Measurements from ENCODE around the gene ZNF727. TPM values are rescaled to one million over a fixed set of nuclear protein-coding genes. Genes with fewer than 3 reads are reported as not detected.
"Not testable (repeated sequence)": the region's sequence is repeated elsewhere in the genome, so short reads cannot be mapped to it uniquely, and the experiment has no call there.

The ZNF727 gene
- not detected for total RNA-seq (ENCODE audit: unreplicated experiment)
- long read RNA-seq: 0 reads

GRCh38 chr7:64045301-64046040, at the start of gene ZNF727:
TSS of gene ZNF727 (plus strand) at chr7:64045434. CDS start at chr7:64045622, 188 bp downstream.
- Mint-ChIP-seq H3K27me3 (ENCODE audit: unreplicated experiment) (peaks cover 2% of the 10 kb centered on the region), H3K27ac (ENCODE audit: unreplicated experiment) (no peak within 1 kb of the TSS), H3K4me3 (ENCODE audit: unreplicated experiment) (no peak within 1 kb of the TSS), H3K9me3 (ENCODE audit: unreplicated experiment) (peaks cover 26% of the 10 kb centered on the region), H3K4me1 (ENCODE audit: low read depth, unreplicated experiment) (no peaks in the 10 kb centered on the region), H3K36me3 (ENCODE audit: unreplicated experiment) (peaks cover 13% of the 10 kb centered on the region)
- no peak for DNase-seq
- no peak for TF ChIP-seq CTCF (IDR thresholded peaks at IDR 0.05; ENCODE audit: partially characterized antibody, unreplicated experiment)

- peaks cover 4% of the 10 kb centered on the region for H3K36me3 Mint-ChIP-seq (ENCODE audit: unreplicated experiment)
- TF ChIP-seq CTCF (IDR thresholded peaks at IDR 0.05; ENCODE audit: partially characterized antibody, unreplicated experiment): no peak
- H3K4me1 Mint-ChIP-seq (ENCODE audit: low read depth, unreplicated experiment): no peaks in the 10 kb centered on the region
- no peak within 1 kb of the TSS for H3K27ac Mint-ChIP-seq (ENCODE audit: unreplicated experiment)
- no peak for DNase-seq
- H3K4me3 Mint-ChIP-seq (ENCODE audit: unreplicated experiment): no peak within 1 kb of the TSS
- peaks cover 8% of the 10 kb centered on the region for H3K9me3 Mint-ChIP-seq (ENCODE audit: unreplicated experiment)
- H3K27me3 Mint-ChIP-seq (ENCODE audit: unreplicated experiment): peaks cover 2% of the 10 kb centered on the region
Measured at GRCh38 chr7:63998549-63998948, 46.7 kb upstream of the ZNF727 start, which contains the start of gene ZNF722. TSS of gene ZNF722 (plus strand) at chr7:63998849. CDS start at chr7:63998962, 113 bp downstream.

GRCh38 chr7:64015496-64015895, 29.7 kb upstream of the ZNF727 start:
- not testable (repeated sequence) for H3K9me3 Mint-ChIP-seq (ENCODE audit: unreplicated experiment); H3K27ac Mint-ChIP-seq (ENCODE audit: unreplicated experiment); H3K4me1 Mint-ChIP-seq (ENCODE audit: low read depth, unreplicated experiment); H3K36me3 Mint-ChIP-seq (ENCODE audit: unreplicated experiment); H3K4me3 Mint-ChIP-seq (ENCODE audit: unreplicated experiment); H3K27me3 Mint-ChIP-seq (ENCODE audit: unreplicated experiment); DNase-seq

GRCh38 chr7:64035388-64035787, 9.8 kb upstream of the ZNF727 start:
- DNase-seq: no peak
- H3K9me3 Mint-ChIP-seq (ENCODE audit: unreplicated experiment): peaks cover 14% of the 10 kb centered on the region

GRCh38 chr7:64037095-64037494, 8.1 kb upstream of the ZNF727 start:
- Mint-ChIP-seq H3K4me1 (ENCODE audit: low read depth, unreplicated experiment) (no peaks in the 10 kb centered on the region), H3K27ac (ENCODE audit: unreplicated experiment) (no peak overlapping the region), H3K36me3 (ENCODE audit: unreplicated experiment) (peaks cover 8% of the 10 kb centered on the region), H3K4me3 (ENCODE audit: unreplicated experiment) (no peak overlapping the region), H3K27me3 (ENCODE audit: unreplicated experiment) (peaks cover 5% of the 10 kb centered on the region), H3K9me3 (ENCODE audit: unreplicated experiment) (peaks cover 15% of the 10 kb centered on the region)
- TF ChIP-seq CTCF (IDR thresholded peaks at IDR 0.05; ENCODE audit: partially characterized antibody, unreplicated experiment): no peak
- no peak for DNase-seq

More at GRCh38 chr7:64035388-64035787, 9.8 kb upstream of the ZNF727 start:
- H3K4me1 Mint-ChIP-seq (ENCODE audit: low read depth, unreplicated experiment): no peaks in the 10 kb centered on the region
- peaks cover 5% of the 10 kb centered on the region for H3K27me3 Mint-ChIP-seq (ENCODE audit: unreplicated experiment)
- no peak overlapping the region for H3K27ac Mint-ChIP-seq (ENCODE audit: unreplicated experiment)
- no peak for TF ChIP-seq CTCF (IDR thresholded peaks at IDR 0.05; ENCODE audit: partially characterized antibody, unreplicated experiment)
- peaks cover 8% of the 10 kb centered on the region for H3K36me3 Mint-ChIP-seq (ENCODE audit: unreplicated experiment)
- H3K4me3 Mint-ChIP-seq (ENCODE audit: unreplicated experiment): no peak overlapping the region

Data from glutamatergic neuron (in vitro differentiated cells).